Measurements from ENCODE around the gene FEV.

FEV gene

DNA sequence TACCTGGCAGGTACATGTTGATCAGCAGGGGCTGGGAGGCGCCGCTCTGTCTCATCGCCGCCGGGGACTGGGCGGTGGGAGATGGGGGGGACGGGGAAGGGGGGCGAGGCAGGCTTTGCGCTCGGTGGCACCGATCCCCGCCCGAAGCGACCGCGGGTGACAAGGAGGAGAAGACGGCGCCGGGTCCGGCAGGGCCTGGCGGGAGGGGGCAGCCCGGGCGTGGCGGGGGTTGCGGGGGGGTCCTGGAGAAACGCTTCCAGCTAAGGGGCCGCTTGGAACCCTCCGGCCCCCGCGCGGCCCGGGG, at the start of gene FEV:
FEV (minus strand) TSS at position 164 of the 304 bp plus-strand sequence; CDS start at position 55, 109 bp downstream.
- DNase-seq = peak; percentile 44

DNA sequence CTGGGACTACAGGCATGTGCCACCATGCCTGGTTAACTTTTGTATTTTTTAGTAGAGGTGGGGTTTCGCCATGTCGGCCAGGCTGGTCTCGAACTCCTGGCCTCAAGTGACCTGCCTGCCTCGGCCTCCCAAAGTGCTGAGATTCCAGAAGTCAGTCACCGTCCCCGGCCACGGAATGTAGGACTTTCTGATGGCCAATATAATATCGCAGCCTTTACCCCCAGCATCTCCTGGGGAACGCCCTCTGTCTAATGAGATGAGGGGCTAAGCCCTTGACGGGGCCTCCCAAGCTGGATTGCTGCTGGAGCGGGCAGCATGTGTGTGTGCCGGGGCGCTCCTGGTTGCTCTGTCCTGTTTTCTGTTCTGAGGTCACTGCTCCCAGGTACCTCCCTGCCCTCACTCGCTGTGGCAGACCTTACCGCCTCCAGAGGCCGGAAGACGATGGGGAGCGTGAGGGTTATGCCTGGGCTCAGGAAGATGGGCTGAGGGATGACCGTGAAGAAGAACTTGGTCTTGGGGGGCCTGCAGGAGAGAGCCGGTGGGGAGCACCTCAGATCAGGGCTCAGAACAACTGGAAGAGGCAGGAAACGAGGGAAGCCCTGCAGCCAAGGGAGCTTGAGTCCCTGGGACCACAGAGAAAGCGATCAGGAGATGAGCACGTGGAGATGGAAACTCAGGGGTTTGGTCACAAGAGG, 47.2 kb upstream of the FEV start:
- DNase-seq = no peak

DNA sequence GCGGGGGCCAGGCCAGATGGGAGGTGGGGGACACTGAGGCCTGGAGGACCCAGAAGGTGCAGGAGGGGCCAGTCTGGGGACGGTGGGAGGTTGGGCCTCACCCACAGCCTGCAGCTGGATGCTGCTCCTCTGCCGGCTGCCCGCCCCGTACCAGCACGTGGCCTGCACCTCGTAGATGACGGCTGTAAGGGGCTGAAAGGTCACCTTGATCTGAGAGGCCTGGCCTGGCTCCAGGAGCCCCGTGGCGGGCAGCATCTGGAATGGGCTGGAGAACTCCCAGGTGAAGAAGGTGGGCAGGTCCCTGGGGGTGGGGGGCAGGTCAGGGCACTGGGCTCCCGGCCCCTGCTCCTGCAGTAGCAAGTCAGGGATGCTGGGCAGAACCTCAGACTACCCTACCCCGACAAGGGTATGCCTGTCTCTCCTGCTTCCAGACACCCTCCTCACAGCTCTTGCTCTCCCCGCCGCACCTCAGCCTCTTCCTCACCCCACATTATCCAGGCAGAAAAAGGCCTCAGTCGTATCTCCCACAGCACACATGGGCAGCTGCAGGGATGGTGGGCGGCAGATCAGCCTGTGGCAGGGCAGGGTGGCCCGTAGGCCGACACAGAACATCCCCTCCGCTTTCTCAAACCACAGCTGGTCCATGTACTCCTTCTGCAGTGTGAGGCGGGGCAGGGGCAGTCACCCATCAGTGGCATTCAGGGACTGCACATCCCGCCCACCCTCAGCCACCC, 46.2 kb upstream of the FEV start:
- no peak for DNase-seq

DNA sequence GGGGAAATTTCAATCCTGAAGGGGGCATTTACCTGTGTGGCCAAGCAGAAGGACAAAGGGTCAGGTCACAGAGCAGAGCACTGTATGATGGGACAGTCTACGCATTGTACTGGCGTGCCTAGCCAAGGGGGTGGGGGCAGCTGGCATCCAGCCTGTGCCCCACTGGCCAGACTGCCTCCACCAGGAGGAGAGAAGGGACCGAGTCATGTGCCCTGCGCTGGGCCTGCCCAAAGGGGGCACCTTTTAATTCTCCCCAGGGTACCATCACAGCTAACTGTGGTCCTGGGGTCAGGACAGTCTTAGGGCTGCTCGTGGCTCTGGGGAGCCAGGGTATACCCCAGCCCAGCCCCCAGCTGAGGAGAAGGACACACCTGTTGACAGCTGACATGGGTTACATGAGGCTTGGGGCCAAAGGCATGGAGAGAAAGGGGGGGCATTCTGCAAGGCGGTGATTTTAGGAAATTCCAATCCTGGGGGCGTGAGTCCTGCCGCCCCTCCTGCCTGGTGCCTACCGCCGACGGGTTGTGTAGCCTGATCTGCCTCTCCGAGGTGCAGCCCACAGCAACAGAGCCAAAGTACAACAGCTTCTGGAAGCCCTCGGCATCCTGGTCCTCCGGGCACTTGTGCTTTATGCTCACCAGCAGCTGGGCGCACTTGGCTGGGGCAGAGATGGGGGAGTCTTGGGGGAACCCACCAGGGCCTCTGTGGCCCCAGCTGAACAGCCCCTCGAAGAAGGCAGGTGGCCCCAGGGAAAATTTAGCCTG, 45.4 kb upstream of the FEV start:
- DNase-seq = no peak

DNA sequence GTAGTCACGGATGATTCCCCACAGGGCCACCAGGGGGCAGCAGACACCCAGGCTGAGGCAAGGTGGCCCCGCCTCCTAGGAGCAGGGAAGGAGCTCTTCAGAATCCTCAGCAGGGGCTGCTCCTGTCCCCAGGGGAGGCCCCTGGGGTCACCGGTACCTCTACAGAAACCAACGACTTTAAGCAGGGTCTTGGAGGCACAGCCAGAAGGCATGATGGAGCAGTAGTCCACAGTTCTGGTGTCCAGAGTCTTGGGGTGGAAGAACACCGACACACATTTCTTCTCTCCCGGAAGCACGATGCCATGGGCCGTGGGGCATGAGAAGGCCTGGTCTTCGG, 44.8 kb upstream of the FEV start:
- peak; percentile 46 for DNase-seq

DNA sequence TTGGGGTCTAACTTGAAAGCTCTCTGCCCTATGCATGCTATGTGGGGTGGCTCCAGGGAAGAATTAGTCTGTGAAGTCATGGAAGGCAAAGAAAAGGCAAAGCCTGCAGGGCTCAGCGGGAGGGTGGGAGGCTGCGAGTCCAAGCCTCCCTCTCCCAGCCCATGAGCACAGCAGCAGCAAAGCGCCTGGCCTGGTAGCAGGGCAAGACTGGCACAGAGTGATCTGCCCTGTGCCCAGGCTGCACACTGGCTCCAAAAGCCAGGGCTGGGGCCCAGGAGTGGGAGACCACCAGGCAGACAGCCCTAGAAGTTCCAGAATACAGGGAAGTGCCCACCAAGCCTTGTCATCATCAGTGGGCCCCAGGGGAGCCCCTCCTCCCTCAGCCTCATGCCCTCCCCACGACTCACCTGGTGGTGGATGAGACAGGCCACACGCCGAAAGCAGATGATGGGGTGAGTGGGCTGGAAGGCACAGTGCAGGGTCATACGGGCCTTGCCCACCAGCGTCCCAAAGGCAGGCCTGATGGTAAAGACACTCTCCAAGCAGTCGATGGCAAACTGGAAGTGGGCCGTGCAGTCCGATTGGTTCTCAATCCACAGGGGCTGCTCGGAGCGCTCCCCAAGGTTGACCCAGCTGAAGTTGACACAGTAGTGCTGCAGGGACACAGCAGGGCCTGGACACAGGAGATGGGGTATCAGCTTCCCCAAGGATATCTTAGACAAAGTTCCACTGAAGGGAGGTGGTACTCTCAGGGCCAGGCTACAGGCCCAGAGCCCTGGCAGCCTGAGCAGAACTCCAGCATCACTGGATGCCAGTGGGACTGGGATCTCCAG, 44.2 kb upstream of the FEV start:
- no peak for DNase-seq

DNA sequence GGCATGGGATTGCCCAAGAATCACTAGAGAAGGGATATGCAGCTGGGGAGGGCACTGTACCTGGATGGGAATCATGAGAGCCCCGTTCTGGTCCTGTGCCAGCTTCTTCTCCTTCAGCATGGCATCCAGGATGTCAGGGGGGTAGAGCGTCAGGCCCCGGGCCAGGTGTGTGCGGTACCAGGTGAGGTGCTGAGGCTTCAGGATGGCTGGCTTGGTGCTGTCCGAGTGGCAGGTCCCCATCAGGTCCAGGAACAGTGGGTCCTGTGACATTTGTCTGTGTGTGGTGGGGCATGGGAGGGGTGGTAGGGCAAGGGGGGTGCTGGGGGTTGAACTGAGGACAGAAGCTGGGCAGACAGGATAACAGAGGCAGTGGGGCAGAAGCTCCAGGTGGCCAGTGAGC, 43.2 kb upstream of the FEV start:
- no peak for DNase-seq

DNA sequence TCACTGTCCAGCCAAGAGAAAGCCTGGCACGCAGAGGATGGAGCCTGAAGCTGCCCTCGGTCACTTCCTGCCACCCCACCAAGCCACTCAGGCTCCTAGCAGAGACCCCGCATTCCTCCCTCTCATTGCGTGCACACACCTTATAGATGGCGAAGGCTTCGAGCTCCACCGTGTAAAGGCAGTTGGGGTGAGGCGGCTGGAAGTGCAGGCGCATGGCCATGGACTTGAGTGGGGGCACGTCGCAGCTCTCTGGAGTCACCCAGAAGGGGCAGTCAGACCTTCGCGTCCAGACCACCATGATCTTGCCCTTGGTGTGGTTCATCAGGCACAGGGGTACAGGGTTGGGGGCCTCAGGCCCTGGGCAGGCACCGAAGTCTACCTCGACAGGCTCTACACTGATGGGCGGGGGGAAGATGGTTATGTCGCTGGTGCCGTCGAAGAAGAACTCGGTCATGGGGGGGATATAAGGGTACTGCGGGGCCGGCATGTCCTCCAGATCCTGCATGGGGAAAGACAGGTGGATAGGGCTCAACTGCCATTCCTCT, 42.6 kb upstream of the FEV start:
- no peak for DNase-seq

DNA sequence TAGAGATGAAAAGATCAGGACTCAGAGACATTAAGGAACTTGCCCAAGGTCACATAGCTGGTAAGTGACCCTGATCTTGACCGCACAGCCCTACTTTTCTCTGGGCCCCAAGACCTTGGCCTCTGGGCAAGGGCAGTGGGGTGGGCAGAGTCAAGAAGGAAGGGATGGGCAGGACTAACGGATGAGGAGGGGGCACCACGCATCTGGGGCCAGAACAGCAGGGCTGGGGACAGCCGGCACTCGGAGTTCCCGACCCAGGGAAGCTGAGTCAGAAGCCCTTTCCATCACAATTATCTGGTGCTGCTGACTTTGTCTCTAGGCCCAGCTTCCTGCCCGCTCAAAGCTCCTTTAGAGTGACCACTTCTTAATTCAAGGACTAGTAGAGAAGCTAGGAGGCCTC, 42.0 kb upstream of the FEV start:
- no peak for DNase-seq

DNA sequence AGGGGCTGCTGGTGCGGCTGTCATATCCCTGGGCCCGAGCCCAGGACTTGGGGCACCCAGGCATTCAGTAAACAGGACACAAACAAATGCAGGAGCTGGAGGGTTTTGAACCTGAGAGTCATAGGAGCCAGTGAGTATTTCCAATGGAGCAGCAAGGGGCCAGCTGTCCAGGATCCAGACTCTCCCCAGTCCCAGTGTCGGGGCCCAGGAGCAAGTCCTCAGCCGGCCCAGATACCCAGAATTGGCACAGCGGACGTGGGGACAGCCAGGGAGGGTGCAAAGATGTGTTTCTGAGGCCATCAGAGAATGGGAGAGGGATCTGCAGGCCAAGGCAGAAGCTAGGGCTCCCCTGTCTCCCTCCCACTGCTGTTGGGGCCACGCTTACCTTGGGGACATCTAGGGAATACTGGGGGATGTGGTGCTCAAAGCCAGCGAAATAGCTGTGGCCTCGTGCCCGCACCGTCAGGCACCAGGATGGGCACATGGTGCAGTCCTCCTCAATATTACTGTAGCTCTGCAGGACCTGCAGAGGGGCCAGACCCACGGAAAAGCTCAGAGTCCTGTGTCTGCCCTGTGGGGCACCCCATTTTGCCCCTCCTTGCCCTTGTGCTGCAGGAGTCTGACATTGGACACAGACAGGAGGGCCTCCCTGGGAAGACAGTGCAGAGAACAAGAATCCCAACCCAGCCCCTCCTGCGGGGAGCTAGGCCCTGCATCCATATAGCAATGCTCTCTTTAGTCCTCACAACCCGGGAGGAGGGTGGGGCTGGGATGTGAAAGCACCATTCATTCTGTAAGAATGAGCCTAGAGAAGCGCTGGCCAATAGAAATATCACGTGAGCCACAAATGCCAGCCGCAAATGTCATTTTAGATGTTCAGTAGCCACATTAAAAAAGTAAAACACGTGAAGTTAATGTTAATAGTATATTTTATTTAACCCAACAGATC, 40.9 kb upstream of the FEV start:
- no peak for DNase-seq

DNA sequence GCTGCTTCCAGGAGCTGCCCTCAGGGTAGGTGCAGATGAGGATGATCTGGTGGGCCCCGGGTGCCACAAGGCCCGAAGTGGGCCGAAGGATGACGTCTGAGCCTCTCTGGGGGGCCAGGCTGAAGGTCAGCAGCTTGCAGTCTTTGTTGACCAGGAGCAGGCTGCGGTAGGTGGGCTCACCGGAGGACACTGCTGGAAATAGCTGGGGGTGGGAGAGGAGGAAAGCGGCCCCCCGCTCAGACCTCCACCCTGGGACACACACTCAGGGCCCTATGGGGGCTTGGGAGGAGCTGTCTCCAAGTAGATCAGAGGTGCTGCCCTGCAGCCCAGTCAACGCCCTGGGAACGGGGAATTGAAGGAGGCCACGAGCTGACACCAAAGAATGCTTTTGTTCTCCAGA, 39.1 kb upstream of the FEV start:
- no peak for DNase-seq

DNA sequence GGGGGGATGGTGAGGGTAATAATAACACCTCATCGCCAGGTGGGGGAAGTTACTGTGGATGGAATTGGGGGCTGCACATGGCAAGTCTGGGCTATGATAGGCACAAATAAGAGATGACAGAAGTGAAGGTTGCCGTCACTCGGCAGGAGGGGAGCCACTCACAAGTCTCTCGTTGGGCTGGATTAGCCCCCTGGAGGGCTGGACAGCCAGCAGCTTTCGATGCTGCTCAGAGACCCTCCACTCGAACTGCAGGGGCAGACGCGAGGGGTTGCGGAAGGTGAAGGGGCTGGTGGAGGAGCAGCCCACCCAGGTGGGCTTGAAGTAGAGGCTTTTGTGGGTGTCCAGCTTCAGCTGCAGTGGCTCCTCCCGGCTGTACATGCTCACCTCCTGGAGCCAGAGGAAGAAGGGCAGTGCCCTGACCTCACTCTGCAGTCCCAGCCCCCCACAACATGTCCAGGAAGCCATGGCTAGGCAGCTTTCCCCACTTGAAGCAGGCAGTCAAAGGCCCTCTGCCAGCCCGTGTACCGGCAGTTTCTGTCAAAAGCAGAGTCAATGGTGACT, 38.1 kb upstream of the FEV start:
- no peak for DNase-seq

DNA sequence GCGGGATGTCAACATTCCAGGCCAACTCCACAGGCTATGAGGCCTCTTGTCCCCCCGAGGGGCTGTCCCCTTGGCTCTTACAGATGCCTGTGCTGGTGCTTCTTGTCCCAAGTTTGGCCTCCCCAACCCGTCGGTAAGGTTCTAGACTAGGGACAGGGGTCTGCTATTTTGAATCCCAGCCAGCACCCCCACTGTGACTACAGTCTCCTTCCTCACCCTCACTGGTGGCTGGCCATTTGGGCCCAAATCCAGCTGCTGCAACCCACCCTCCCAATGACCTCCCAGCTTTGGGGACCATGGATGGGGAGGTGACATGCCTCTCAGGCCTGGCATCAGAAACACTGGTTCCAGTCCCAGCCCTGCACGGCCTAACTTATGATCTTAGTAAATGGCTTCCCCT, 37.6 kb upstream of the FEV start:
- DNase-seq = no peak

DNA sequence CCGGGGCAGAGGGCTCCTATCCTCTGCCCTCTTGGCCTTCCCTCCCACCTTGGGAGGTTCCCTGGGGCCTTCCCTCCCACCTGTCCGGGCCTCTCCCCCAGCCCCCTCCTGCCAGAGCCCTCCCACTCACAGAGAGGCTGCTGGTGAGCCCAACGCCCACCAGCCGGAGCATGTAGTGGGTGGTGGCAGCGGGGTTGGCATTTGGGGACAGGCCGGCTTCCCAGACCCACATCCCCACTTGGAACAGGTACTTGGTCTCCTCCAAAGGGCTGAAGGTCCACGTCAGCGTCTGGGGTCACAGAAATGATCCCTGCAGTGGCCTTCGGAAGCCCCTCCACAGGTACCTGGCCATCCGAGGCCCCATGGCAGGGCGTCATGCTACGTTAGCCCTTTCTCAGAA, 37.1 kb upstream of the FEV start:
- DNase-seq = no peak

DNA sequence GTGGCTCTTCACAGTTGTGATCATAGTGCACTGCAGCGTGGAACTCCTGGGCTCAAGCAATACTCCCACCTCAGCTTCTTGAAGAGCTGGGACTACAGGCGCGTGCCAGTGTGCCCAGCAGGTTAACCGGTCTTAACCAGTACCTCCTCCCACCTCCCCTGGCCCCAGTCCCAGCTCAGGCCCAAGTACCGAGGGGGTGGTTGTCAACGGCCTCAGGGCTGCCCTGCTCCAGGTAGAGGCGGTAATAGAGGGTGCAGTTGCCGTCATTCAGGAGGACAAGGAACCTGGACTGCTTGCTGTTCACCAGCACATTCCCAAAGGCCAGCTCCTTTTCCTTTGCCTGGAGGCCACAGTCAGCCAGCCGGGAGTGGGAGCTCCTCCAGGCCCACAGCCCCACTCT, 36.6 kb upstream of the FEV start:
- DNase-seq = no peak

DNA sequence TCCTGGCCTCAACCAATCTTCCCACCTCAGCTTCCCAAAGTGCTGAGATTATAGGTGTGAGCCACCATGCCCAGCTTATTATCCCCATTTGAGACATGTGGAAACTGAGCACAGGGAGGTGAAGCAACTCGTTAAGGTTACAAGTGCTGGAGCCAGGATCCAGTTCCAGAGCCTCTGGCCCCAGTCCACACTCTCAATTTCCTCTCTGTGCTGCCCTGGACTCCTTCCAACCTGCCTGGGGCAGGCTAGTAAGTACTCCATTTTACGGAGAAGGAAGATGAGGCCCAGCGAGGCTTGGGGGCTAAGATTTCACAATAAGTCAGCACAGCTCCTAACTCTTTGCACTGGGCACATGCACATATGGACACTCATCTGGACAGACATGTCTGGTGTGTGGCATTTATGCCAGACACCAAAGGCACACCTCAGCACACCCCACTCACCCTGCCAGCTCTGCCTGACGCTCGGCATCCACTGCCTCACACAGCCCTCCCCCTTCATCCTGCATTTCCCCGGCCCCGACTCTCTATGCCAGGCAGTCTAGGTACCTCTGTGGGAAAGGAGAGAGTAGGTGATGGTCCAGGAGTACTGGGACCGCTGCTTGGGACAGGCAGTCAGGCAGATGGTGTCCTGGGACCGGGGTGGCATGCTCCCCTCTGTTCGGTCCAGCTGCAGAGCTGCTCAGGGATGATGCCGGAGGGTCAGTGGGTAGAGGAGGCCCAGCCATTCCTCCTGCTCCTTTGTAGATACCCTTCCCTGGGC, 35.8 kb upstream of the FEV start:
- DNase-seq = no peak

DNA sequence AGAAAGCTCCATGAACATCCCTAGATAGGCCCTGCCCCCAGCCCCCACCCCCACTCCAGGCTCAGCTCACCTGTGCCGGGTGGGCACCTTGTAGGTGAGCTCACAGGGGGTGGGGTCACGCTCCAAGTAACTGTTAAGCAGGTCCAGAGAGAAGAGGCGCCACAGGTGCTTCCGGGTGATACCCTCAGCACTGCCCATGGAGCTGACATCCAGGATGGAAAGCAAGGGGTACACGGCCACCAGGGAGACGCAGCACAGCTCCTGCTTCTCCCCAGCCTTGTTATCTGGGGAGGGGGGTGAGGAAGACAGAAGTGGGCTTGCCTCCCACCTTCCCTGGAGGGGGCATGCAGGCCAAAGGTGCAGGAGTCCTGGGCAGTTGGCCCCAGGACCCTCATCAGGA, 34.5 kb upstream of the FEV start:
- DNase-seq = no peak

DNA sequence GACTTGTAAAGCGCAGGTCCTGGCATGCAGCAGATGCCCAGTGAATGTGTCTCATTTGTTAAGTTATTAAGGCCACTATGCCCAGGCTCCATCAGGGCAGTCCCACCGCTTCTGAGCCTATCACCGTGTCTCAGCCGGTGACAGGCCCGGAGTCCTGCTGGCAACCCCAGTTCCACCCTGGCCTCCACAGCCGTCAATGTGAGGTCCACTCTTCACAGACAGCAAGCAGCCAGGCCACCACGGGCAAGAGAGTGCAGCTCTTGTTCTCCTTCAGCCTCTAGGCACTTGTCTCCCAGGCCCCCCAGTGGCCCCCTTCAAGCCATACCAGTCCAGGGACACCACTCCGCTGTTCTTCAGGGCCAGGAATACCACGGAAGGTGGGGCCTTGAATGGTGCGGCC, 33.7 kb upstream of the FEV start:
- DNase-seq = no peak

DNA sequence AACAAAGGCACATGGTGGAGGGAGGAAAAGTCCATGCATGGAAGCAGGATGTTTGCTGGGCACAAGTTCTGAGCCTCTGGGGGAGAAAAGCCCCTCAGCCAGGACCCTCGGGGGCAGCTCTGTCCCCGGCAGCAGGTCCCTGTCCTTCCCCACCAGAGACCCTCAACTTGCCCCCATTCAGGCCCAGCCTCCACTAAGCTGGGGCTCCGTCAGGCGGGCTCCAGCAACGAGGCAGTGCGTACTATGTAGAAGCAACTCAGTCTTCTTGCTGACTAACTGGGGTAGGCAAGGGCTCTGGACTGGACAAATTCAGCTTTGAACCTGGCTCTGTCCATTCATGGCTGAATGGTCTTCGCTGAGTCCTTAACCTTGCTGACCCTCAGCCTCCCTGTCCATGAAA, 33.3 kb upstream of the FEV start:
- DNase-seq = no peak

DNA sequence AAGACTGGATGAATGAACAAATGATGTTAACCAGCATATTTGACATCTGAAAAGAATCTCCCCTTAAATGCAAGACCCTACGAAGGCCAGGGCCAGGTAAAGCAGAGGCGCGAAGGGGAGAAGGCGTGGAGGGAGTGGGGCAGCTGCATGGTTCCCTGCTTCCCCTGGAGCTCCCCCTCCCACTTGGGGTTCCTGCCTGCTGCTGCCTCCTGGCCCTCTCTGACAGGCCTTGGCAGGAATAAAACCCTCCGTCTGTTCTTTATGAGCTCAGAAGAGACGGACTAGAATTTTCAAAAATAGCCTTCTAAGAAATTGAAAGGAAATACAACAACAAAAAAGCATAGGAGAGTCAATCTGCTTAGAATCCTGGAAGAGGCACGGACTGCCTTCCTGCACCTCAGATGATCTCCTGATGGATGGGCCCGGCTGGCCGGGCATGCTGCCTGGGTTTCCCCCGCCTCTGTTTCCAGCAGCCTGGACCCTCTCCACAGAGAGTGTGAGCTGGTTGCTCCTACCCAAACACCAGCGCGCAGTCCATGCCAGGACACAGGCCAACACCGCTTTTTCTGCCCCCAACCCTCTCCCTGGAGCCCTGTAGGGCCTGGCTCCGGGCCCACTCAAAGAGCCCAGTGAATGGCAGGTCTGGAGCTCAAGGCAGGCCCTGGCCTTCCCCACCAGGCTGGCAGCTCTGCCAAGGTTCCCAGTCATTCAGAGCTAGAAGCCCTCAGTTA, 32.4 kb upstream of the FEV start:
- no peak for DNase-seq

Data from COR-L47 (cell line).